ENCODE data around the gene ZNHIT1. TPM values are rescaled to one million over a fixed set of nuclear protein-coding genes. Genes with fewer than 3 reads are reported as not detected.

ZNHIT1 gene
- total RNA-seq, 2 donors from 2014 or later: 75.2 to 109 TPM

DNA sequence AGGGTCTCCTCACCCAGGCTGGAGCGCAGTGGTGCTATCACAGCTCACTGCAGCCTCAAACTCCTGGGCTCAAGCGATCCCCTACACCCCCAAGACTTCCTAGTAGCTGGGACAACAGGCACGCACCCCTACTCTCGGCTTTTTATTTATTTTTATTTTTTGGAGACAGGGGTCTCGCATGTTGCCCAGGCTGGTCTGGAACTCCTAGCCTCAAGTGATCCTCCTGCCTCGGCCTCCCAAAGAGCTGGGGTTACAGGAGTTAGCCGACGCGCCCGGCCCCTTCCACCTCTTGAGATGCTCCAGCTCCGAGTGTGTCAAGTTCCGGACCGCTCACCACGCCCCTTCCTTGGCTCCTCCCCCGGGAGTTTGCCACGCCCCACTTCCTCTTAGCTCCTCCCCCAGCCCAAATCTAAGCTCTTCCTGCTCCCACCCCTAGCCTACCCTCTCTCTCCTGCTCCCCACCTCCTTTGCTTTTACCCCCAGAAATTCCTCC is 44.2 kb upstream of the ZNHIT1 start:
- Histone ChIP-seq H3K27ac (no peak overlapping the region), H3K4me3 (no peak overlapping the region), H3K27me3 (replicated peaks; ENCODE audit: insufficient read depth) (peaks cover 43% of the 10 kb centered on the region), H3K36me3 (no peaks in the 10 kb centered on the region), H3K4me1 (replicated peaks) (peaks cover 5% of the 10 kb centered on the region), H3K9me3 (no peaks in the 10 kb centered on the region)
- intact Hi-C loops (cut with DNase I): no loop called here
- 3% methylated on average over 16 of the region's 16 CpGs for WGBS
- DNase-seq (ENCODE audit: low spot score): no peak
- TF ChIP-seq POLR2A (IDR thresholded peaks at IDR 0.05): no peak
- TF ChIP-seq, protein P1, sequence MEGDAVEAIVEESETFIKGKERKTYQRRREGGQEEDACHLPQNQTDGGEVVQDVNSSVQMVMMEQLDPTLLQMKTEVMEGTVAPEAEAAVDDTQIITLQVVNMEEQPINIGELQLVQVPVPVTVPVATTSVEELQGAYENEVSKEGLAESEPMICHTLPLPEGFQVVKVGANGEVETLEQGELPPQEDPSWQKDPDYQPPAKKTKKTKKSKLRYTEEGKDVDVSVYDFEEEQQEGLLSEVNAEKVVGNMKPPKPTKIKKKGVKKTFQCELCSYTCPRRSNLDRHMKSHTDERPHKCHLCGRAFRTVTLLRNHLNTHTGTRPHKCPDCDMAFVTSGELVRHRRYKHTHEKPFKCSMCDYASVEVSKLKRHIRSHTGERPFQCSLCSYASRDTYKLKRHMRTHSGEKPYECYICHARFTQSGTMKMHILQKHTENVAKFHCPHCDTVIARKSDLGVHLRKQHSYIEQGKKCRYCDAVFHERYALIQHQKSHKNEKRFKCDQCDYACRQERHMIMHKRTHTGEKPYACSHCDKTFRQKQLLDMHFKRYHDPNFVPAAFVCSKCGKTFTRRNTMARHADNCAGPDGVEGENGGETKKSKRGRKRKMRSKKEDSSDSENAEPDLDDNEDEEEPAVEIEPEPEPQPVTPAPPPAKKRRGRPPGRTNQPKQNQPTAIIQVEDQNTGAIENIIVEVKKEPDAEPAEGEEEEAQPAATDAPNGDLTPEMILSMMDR (IDR thresholded peaks at IDR 0.05): no peak
- no peak for TF ChIP-seq POLR2AphosphoS5 (IDR thresholded peaks at IDR 0.05)

DNA sequence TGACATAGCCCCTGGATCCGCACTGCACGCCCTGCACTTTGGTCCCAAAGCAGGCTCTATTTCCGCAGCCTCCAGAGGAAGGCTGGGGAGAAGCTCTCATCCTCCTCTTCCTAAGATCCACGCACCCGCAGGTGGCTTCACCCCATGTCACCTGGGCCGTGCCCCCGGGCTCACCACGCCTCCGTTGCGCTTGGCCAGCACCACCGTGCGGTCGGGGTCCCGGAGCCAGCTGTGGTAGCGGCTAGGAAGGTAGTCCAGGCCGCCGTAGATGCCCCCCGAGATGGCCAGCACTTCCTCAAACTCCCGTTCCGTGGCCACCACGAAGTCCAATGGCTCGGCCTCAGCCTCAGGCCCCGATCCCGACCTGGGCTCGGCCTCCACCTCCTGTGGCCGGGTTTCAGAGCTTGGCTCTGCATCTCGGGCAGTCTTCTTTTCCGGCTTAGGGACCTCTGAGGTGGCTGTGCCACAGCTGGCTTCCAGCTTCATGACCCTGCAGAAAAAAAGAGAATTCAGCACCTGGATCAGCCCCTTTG is 43.6 kb upstream of the ZNHIT1 start:
- Histone ChIP-seq H3K27ac (no peak overlapping the region), H3K36me3 (no peaks in the 10 kb centered on the region), H3K4me3 (no peak overlapping the region), H3K27me3 (replicated peaks; ENCODE audit: insufficient read depth) (peaks cover 43% of the 10 kb centered on the region), H3K9me3 (no peaks in the 10 kb centered on the region), H3K4me1 (replicated peaks) (peaks cover 5% of the 10 kb centered on the region)
- TF ChIP-seq POLR2AphosphoS5 (IDR thresholded peaks at IDR 0.05) (no peak), POLR2A (IDR thresholded peaks at IDR 0.05) (no peak)
- TF ChIP-seq, protein P1 (IDR thresholded peaks at IDR 0.05): no peak
- WGBS: 6% methylated on average over 26 of the region's 28 CpGs
- intact Hi-C loops (cut with DNase I): no loop called here
- no peak for DNase-seq (ENCODE audit: low spot score)

DNA sequence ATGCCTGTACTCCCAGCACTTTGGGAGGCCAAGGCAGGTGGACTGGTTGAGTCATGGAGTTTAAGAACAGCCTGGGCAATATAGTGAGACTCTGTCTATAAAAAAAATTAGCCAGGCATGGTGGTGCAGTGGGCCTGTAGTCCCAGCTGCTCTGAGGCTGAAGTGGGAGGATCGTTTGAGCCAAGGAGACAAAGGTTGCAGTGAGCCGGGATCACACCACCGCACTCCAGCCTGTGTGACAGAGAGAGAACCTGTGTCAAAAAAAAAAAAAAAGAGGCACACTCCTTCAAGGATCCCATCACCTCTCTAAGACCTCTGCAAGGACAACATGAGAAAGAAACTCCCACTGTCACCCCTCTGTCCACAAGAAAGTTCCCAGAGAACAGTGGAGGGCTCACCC is 42.3 kb upstream of the ZNHIT1 start:
- Histone ChIP-seq H3K36me3 (no peaks in the 10 kb centered on the region), H3K9me3 (no peaks in the 10 kb centered on the region), H3K4me1 (replicated peaks) (peaks cover 5% of the 10 kb centered on the region), H3K27ac (no peak overlapping the region), H3K4me3 (no peak overlapping the region), H3K27me3 (replicated peaks; ENCODE audit: insufficient read depth) (peaks cover 48% of the 10 kb centered on the region)
- intact Hi-C loops (cut with DNase I): no loop called here
- no peak for DNase-seq (ENCODE audit: low spot score)
- no peak for TF ChIP-seq POLR2AphosphoS5 (IDR thresholded peaks at IDR 0.05)
- 28% methylated on average over 3 of the region's 3 CpGs for WGBS

DNA sequence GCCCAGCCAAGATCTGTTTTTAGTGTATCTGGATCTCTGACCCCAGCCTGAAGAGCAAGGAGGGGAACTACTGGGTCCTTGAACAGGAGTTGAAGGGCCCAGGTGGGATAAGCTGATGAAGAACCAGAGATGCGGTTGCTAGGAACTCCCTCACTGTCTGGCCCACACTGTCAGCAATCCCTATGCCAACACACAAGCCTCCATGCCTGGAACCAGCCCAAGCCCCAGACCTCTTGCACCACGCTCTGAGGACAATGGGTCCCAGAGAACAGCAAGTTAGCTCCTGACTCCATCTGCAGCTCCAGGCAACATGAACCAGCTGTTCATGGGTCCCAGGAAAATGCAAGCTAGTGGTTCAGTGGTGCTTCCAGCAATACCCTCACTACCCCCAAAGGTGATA is 40.3 kb upstream of the ZNHIT1 start:
- intact Hi-C loops (cut with DNase I): no loop called here
- peaks cover 30% of the 10 kb centered on the region for H3K27me3 ChIP-seq (replicated peaks; ENCODE audit: insufficient read depth)
- no peak overlapping the region for H3K27ac ChIP-seq
- no peak for DNase-seq (ENCODE audit: low spot score)
- H3K4me3 ChIP-seq: no peak overlapping the region
- TF ChIP-seq POLR2AphosphoS5 (IDR thresholded peaks at IDR 0.05) (no peak), POLR2A (IDR thresholded peaks at IDR 0.05) (no peak)
- TF ChIP-seq, protein P1 (IDR thresholded peaks at IDR 0.05): no peak
- no peaks in the 10 kb centered on the region for H3K36me3 ChIP-seq
- H3K4me1 ChIP-seq (replicated peaks): no peaks in the 10 kb centered on the region
- H3K9me3 ChIP-seq: no peaks in the 10 kb centered on the region
- WGBS: 65% methylated on average over 2 of the region's 2 CpGs

DNA sequence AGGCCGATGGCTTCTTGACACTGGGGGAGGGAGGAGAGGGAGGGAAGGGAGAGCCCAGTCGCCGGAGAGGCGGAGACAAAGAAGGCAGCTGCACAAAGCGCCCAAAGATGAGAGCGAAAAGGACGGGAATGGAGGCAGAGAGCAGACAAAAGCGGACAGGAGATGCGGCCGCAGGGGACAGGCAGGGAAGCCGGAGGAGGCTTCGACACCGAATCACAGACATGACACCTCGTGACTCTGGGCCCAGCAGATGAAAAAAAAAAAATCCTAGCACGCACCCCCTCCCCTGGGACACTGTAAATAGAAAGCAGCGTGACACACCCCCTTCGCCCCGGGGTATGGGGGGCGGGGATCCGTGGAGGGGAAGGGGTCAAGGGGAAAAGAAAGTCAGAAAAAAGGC is 38.8 kb upstream of the ZNHIT1 start:
- TF ChIP-seq, protein P1 (IDR thresholded peaks at IDR 0.05): no peak
- H3K4me1 ChIP-seq (replicated peaks): no peaks in the 10 kb centered on the region
- intact Hi-C loops (cut with DNase I): no loop called here
- DNase-seq (ENCODE audit: low spot score): no peak
- no peak overlapping the region for H3K4me3 ChIP-seq
- no peaks in the 10 kb centered on the region for H3K9me3 ChIP-seq
- H3K27me3 ChIP-seq (replicated peaks; ENCODE audit: insufficient read depth): peaks cover 22% of the 10 kb centered on the region
- WGBS: under 1% methylated on average over 19 of the region's 20 CpGs
- H3K27ac ChIP-seq: no peak overlapping the region
- H3K36me3 ChIP-seq: no peaks in the 10 kb centered on the region

All from prostate gland (tissue), 2 donors.